ENCODE measurements around the gene PLN.

- no peak for TF ChIP-seq POLR2AphosphoS5 (IDR thresholded peaks at IDR 0.05; ENCODE audit: low read depth, low read length)
- TF ChIP-seq PAX5 (IDR thresholded peaks at IDR 0.05; ENCODE audit: insufficient read depth, low read length, severe bottlenecking): no peak
- TF ChIP-seq TAF1 (IDR thresholded peaks at IDR 0.05; ENCODE audit: low read depth, low read length): no peak
- no peak for TF ChIP-seq POU2F2 (IDR thresholded peaks at IDR 0.05; ENCODE audit: low read depth, low read length)
- TF ChIP-seq POLR2A (IDR thresholded peaks at IDR 0.05; ENCODE audit: low read depth, low read length): no peak
These were observed 517 bp downstream of the PLN start for GRCh38 chr6:118548613-118549012.
